KOPT-K1 (cell line): ENCODE measurements around the gene SELENON.

Experiments
- H3K27ac ChIP-seq: fragments of 200-600 bp; sonication (generic); 2 replicates; pipeline ENCODE4 v1.5.1; 2016; ENCODE audit warnings: antibody characterized with exemption, mild to moderate bottlenecking, low read depth, low read length; ENCODE audit not compliant: poor library complexity, severe bottlenecking
- H3K36me3 ChIP-seq: fragments of 200-600 bp; sonication (generic); 2 replicates; pipeline ENCODE4 v1.5.1; 2017; ENCODE audit warnings: antibody characterized with exemption, mild to moderate bottlenecking, low read length, moderate library complexity; ENCODE audit not compliant: insufficient read depth
- H3K9me3 ChIP-seq: fragments of 200-600 bp; sonication (generic); 2 replicates; pipeline ENCODE4 v1.5.1; 2017; ENCODE audit warnings: antibody characterized with exemption, low read length, mild to moderate bottlenecking; ENCODE audit not compliant: insufficient read depth, poor library complexity, severe bottlenecking

Gene SELENON

GRCh38 chr1:25843483-25843882 is 43.5 kb downstream of the SELENON start:
- H3K36me3 ChIP-seq = no peaks in the 10 kb centered on the region
- peaks cover 12% of the 10 kb centered on the region for H3K9me3 ChIP-seq
- H3K27ac ChIP-seq = no peak overlapping the region

- peaks cover 10% of the 10 kb centered on the region for H3K9me3 ChIP-seq
- no peaks in the 10 kb centered on the region for H3K36me3 ChIP-seq
Measured at GRCh38 chr1:25844536-25845337, 44.7 kb downstream of the SELENON start.

GRCh38 chr1:25845664-25846063 is 45.7 kb downstream of the SELENON start:
- Histone ChIP-seq H3K36me3 (no peaks in the 10 kb centered on the region), H3K9me3 (peaks cover under 1% of the 10 kb centered on the region), H3K27ac (no peak overlapping the region)

More at GRCh38 chr1:25844536-25845337, 44.7 kb downstream of the SELENON start:
- H3K27ac ChIP-seq = no peak overlapping the region

DNA sequence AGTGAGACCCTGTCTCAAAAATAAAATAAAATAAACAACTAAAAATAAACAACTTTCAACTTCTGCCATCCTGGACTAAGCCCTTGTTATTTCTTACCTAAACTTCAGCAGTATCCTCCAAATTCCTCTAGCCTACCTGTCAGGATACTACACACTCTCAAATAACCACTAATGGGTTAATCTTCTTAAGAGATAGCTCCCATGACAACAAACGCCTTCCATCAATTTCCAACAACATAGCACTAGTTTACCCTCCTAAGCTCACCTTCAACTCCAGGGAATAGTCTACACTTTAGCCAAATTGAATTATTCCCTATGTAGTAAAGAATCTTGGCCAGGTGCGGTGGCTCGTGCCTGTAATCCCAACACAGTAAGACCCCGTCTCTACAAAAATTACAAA is 47.9 kb downstream of the SELENON start:
- no peaks in the 10 kb centered on the region for H3K9me3 ChIP-seq

DNA sequence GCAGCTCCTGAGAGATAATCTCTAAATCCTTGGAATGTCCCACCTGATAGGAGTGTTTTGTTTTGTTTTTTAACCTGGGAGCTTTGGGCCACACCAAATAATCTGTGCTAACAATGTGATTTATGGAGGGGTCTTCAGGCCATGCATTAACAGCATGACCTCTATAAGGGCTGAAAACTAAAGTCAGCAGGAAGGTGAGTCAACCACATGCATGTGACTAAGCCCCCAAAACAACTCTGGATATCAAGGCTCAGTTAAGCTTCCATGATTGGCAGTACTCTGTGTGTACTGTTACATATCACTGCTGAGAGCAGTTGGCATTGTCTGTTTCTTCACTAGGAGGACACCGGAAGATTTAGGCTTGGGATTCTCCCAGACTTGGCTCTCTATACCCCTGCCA is 48.5 kb downstream of the SELENON start:
- Histone ChIP-seq H3K27ac (no peak overlapping the region), H3K9me3 (no peaks in the 10 kb centered on the region), H3K36me3 (0 out of 2 replicates have a peak, but pooled peaks cover 3% of the 10 kb centered on the region)

More for the DNA sequence above, 47.9 kb downstream of the SELENON start:
- no peak overlapping the region for H3K27ac ChIP-seq
- H3K36me3 ChIP-seq = no peaks in the 10 kb centered on the region

- Histone ChIP-seq H3K27ac (no peak overlapping the region), H3K36me3 (0 out of 2 replicates have a peak, but pooled peaks cover 6% of the 10 kb centered on the region), H3K9me3 (no peaks in the 10 kb centered on the region)
Measured at GRCh38 chr1:25854554-25854953, 54.6 kb downstream of the SELENON start.

- no peaks in the 10 kb centered on the region for H3K9me3 ChIP-seq
- H3K27ac ChIP-seq = no peak overlapping the region
- 0 out of 2 replicates have a peak, but pooled peaks cover 6% of the 10 kb centered on the region for H3K36me3 ChIP-seq
Measured at GRCh38 chr1:25856856-25857255, 56.9 kb downstream of the SELENON start.

GRCh38 chr1:25858494-25858893 is 58.5 kb downstream of the SELENON start:
- no peaks in the 10 kb centered on the region for H3K9me3 ChIP-seq
- peak overlapping the region; percentile 62 for H3K27ac ChIP-seq
- H3K36me3 ChIP-seq = 0 out of 2 replicates have a peak, but pooled peaks cover 3% of the 10 kb centered on the region

DNA sequence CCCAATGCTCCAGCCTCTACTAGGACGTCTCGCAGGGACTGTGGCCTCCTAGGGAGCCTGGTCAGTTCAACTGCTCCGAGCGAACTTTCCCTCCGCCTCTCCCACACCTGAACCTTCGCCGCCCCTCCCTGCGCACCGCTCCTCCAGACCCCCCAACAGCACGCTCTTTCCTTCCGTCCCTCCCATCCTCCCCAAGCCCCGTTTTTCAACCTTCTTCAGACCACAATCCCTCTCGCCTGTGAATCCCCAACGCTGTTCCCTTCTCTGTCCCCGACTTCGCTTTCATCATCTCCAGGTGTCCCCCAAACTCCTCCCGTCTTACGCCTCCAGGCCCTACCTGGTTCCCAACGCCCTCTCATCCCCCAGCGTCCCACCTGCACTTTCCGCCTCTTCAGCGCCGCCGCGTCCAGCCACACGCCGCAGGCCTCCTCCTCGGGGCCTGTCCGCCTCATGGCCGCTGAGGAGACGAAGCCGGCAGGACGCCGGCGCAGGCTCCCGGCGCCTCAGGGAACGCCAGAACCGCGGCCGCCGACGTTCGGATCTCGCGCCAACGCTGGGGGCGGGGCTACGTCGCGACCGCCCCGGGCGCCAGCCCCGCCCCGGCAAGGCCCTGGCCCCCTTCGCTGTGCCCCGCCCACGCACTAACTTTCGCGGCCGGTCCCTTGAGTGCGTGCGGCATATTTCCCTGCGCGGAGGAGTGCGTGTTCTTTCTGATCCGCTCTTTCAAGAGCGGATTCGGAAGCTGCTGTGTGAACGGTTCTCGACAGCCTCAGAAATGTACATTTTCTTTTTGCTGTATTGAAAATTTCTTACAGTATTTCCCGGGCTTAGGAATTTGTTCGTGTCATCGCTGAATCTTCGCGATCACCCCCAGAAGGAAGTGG is 59.2 kb downstream of the SELENON start, which contains the start of gene AUNIP:
AUNIP (minus strand) TSS at position 552 of the 884 bp plus-strand sequence; CDS start at position 452, 100 bp downstream.
- Histone ChIP-seq H3K27ac (peak within 1 kb of the TSS; percentile 62), H3K9me3 (no peaks in the 10 kb centered on the region), H3K36me3 (no peaks in the 10 kb centered on the region)

DNA sequence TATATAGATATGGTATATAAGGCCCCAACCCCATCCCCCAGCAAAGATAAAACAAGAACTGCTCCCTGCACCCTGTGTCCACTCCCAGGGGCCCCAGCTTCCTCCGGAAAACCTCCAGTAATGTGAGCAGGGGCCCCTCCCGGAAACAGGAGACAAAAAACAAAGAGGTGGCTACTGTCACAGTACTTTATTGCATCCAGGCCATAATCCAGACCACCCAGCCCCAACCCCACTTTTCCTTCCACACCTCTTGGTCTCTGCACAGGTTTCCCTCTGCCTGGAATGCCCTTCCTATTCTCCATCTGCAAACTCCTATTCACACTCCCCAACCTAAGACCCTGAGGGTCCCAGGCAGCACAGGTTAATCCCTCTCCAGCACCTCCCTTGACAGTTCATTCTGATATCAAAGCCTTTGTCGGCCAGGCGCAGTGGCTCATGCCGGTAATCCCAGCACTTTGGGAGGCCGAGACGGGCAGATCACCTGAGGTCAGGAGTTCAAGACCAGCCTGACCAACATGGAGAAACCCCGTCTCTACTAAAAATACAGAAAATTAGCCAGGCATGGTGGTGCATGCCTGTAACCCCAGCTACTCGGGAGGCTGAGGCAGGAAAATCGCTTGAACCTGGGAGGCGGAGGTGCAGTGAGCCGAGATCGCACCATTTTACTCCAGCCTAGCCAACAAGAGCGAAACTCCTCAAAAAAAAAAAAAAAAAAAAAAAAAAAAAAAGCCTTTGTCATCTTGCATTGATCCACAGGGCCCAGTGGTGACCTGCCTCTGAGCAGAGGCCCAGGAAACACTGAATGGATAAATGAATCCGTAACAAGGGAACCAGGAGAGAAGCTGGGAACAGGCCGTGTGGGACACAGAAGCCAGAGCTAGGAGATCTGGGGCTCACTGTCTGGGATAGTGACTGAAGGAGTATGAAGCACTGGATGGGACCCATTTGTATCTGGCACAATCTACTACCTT is 61.6 kb downstream of the SELENON start:
- H3K9me3 ChIP-seq = no peaks in the 10 kb centered on the region
- no peaks in the 10 kb centered on the region for H3K36me3 ChIP-seq
- H3K27ac ChIP-seq = no peak overlapping the region

DNA sequence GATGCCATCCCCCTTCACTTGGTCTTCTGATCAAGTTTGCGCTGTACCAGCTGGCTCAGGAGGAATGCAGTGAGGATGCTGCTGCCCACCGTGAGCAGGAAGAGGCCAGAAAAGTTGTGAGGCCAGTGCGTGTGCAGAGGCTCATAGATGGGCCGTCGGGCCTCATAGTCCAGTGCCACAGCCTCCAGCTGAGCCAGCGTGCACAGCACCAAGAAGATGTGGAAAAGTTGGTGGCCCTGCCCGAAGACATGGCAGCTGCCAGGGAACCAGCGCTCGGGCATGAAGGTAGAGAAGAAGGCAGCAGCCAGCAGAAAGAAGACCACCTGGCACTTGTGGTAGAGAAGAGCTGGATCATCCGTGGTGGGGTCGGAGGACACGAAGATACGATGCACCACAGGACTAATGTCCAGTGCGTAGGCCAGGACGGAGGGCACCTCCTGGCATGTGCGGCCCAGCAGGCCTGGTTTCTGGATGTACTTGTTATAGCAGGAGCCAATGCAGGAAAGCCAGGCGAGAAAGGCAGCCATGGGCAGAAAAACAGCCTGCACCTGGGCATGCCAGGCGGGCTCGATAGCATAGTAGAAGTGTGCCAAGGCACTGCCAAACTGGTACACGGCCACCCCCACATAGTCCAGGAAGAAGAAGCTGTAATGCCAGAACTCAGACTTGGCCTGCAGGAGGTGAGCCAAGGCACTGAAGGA is 62.9 kb downstream of the SELENON start:
- H3K27ac ChIP-seq = no peak overlapping the region

GRCh38 chr1:25863486-25864262 is 63.7 kb downstream of the SELENON start:
- H3K27ac ChIP-seq = no peak overlapping the region
- H3K36me3 ChIP-seq = no peaks in the 10 kb centered on the region

More for the DNA sequence above, 62.9 kb downstream of the SELENON start:
- Histone ChIP-seq H3K9me3 (no peaks in the 10 kb centered on the region), H3K36me3 (no peaks in the 10 kb centered on the region)

GRCh38 chr1:25864434-25864833 is 64.4 kb downstream of the SELENON start:
- H3K9me3 ChIP-seq = no peaks in the 10 kb centered on the region
- H3K36me3 ChIP-seq = no peaks in the 10 kb centered on the region
- no peak overlapping the region for H3K27ac ChIP-seq

More at GRCh38 chr1:25863486-25864262, 63.7 kb downstream of the SELENON start:
- H3K9me3 ChIP-seq = no peaks in the 10 kb centered on the region
